Prostate gland (tissue), 2 donors: ENCODE measurements around the gene SLC25A46. TPM values are rescaled to one million over a fixed set of nuclear protein-coding genes. Genes with fewer than 3 reads are reported as not detected.

Experiments used
- DNase-seq: peaks from one replicate; pipeline ENCODE4 v3.0.0-alpha.2; 2019; ENCODE audit warnings: low spot score
- H3K27ac ChIP-seq, 2 donors: fragments of 200-600 bp; sonication (generic); 2 replicates each; pipeline ENCODE4 v1.5.1; 2017 to 2019
- H3K27me3 ChIP-seq: fragments of 200-600 bp; sonication (generic); replicated peaks from 2 replicates; pipeline ENCODE4 v1.5.1; 2019; ENCODE audit not compliant: insufficient read depth
- H3K36me3 ChIP-seq, 2 donors: fragments of 200-600 bp; sonication (generic); 1 replicate in 1 of 2; 2 replicates in 1 of 2; pipeline versions ENCODE4 v1.5.1 to v1.8.1; 2017 to 2019
- H3K4me1 ChIP-seq: fragments of 200-600 bp; sonication (generic); replicated peaks from 2 replicates; pipeline ENCODE4 v1.5.1; 2019
- H3K4me3 ChIP-seq, 2 donors: fragments of 200-600 bp; sonication (generic); 2 replicates each; pipeline ENCODE4 v1.5.1; 2017 to 2019
- H3K9me3 ChIP-seq: fragments of 200-600 bp; sonication (generic); 2 replicates; pipeline ENCODE4 v1.5.1; 2017
- POLR2A ChIP-seq: fragments of 450-650 bp; IDR thresholded peaks from one replicate; pipeline ENCODE4 v1.6.1; 2016; ENCODE audit warnings: antibody characterized with exemption, mild to moderate bottlenecking
- POLR2AphosphoS5 ChIP-seq: sonication (generic); formaldehyde crosslinking; IDR thresholded peaks from one replicate; pipeline ENCODE4 v1.6.1; 2017; ENCODE audit warnings: antibody characterized with exemption
- WGBS: methylation state at CpG from one replicate; pipeline ENCODE4 v1.1.5; 2018; 5-methylcytosine and 5-hydroxymethylcytosine counted together
- intact Hi-C: fragments of 100-400 bp; cut with DNase I; formaldehyde crosslinking; loops from one replicate; pipeline ENCODE4 v1.14.2; 2022
- total RNA-seq, 2 donors: library from RNA; depleted of rRNA; stranded (reverse); fragments of >200 nt; gene quantifications; one replicate each; pipeline ENCODE4 v1.1.0, GENCODE V29; 2016
- TF ChIP-seq, protein P1 (sequence below), 4 experiments: fragments of 200-600 bp in 2 of 4; fragments of 450-650 bp in 2 of 4; sonication (generic) in 2 of 4; IDR thresholded peaks; 1 replicate in 3 of 4; 2 replicates in 1 of 4; pipeline ENCODE4 v1.5.1; 2016 to 2019; ENCODE audit warnings: antibody characterized with exemption in 4 of 4, mild to moderate bottlenecking in 2 of 4, moderate library complexity in 2 of 4

The SLC25A46 gene
- total RNA-seq, 2 donors from 2014 or later, result 35.6 to 44.7 TPM

DNA sequence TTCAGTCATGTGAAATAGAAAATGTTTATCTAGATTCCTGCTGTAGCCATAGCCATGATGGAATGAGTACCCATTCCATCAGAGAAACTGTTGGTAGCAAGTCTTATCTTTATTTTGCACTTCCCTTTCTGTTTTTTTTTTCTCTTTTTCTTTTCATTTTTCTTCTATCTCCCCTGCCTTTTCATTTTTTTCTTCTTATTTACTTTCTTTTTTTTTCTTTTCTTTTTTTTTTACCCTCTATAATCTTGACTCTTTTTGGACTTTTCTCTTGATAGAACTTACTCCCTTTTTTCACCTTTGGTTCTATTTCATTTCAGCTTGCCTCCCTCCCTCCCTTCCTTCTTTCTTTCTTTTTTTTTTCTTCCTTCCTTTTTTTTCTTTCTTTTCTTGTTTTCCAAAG is 15.4 kb downstream of the SLC25A46 start:
- TF ChIP-seq POLR2AphosphoS5 (no peak), POLR2A (no peak)
- TF ChIP-seq, protein P1, sequence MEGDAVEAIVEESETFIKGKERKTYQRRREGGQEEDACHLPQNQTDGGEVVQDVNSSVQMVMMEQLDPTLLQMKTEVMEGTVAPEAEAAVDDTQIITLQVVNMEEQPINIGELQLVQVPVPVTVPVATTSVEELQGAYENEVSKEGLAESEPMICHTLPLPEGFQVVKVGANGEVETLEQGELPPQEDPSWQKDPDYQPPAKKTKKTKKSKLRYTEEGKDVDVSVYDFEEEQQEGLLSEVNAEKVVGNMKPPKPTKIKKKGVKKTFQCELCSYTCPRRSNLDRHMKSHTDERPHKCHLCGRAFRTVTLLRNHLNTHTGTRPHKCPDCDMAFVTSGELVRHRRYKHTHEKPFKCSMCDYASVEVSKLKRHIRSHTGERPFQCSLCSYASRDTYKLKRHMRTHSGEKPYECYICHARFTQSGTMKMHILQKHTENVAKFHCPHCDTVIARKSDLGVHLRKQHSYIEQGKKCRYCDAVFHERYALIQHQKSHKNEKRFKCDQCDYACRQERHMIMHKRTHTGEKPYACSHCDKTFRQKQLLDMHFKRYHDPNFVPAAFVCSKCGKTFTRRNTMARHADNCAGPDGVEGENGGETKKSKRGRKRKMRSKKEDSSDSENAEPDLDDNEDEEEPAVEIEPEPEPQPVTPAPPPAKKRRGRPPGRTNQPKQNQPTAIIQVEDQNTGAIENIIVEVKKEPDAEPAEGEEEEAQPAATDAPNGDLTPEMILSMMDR (IDR thresholded peaks at IDR 0.05), result no peak
- no peak overlapping the region for H3K4me3 ChIP-seq
- no peaks in the 10 kb centered on the region for H3K27me3 ChIP-seq
- intact Hi-C loops, result loop anchor here (10.0 kb wide), 1 partner anchor 321 kb away; the partner anchor contains the start of gene TSLP
- H3K36me3 ChIP-seq, result no peaks in the 10 kb centered on the region
- H3K9me3 ChIP-seq, result no peaks in the 10 kb centered on the region
- no peaks in the 10 kb centered on the region for H3K4me1 ChIP-seq
- no peak for DNase-seq
- H3K27ac ChIP-seq, result no peak overlapping the region

DNA sequence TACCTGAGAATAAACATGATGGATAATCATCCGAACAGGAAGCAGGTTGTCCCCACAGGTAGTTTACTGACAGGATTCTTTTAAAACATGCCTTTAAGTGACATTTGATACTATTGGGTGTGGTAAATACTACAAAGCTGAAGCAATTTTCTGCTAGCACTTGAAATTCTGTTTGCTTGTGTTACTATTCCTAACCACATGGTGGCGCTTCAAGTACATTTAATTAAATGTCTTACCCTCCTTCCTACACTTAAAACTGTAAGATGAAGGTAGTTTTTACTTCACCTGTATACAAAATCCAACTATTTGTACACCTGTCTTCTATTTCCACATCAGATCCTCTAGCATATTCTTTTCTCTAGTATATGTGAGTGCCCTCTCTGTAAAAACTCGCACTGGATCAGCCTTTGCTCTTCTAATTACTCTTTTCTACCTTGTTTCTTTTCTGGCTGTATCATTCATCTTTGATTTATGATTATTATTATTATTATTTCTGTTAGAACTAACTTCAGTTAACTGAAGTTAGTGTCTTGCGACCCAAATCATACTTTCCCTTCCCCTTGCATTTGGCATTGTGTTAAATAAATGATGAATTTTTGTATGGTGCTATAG is 18.4 kb downstream of the SLC25A46 start:
- no peak for DNase-seq
- WGBS, result 53% methylated on average over 4 of the region's 4 CpGs
- Histone ChIP-seq H3K27me3 (no peaks in the 10 kb centered on the region), H3K4me1 (no peaks in the 10 kb centered on the region), H3K36me3 (no peaks in the 10 kb centered on the region), H3K9me3 (no peaks in the 10 kb centered on the region), H3K27ac (no peak overlapping the region), H3K4me3 (no peak overlapping the region)
- TF ChIP-seq, protein P1 (IDR thresholded peaks at IDR 0.05), result peak in 3 of 4 experiments; percentile 57 to 62 (median 62)
- no peak for TF ChIP-seq POLR2A
- intact Hi-C loops, result loop anchor here (10.0 kb wide), 1 partner anchor 318 kb away; the partner anchor contains the start of gene TSLP

DNA sequence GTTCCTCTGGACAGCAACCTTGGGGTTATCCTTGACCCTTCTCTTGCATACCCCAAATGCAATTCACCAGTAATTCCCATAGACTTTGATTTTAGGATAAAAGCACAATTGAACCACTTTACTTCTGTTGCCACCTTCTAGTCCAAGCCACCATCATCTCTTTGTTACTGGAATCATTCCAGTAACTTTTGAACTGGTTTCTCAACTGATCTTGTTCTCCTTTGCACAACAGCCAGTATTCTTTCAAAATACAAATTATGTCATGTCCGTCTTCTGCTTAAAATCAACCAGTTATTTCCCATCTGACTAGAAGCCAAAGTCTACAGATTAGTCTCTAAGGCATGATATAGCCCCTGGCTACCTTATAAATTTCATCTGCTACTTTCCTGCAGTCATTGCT is 21.4 kb downstream of the SLC25A46 start:
- H3K4me3 ChIP-seq, result no peak overlapping the region
- intact Hi-C loops, result no loop called here
- no peaks in the 10 kb centered on the region for H3K27me3 ChIP-seq
- no peak overlapping the region for H3K27ac ChIP-seq
- TF ChIP-seq, protein P1 (IDR thresholded peaks at IDR 0.05), result no peak
- TF ChIP-seq POLR2AphosphoS5, result no peak
- WGBS, result 83% methylated on average over 1 of the region's 1 CpG
- no peaks in the 10 kb centered on the region for H3K36me3 ChIP-seq
- DNase-seq, result no peak
- no peaks in the 10 kb centered on the region for H3K4me1 ChIP-seq
- no peaks in the 10 kb centered on the region for H3K9me3 ChIP-seq

DNA sequence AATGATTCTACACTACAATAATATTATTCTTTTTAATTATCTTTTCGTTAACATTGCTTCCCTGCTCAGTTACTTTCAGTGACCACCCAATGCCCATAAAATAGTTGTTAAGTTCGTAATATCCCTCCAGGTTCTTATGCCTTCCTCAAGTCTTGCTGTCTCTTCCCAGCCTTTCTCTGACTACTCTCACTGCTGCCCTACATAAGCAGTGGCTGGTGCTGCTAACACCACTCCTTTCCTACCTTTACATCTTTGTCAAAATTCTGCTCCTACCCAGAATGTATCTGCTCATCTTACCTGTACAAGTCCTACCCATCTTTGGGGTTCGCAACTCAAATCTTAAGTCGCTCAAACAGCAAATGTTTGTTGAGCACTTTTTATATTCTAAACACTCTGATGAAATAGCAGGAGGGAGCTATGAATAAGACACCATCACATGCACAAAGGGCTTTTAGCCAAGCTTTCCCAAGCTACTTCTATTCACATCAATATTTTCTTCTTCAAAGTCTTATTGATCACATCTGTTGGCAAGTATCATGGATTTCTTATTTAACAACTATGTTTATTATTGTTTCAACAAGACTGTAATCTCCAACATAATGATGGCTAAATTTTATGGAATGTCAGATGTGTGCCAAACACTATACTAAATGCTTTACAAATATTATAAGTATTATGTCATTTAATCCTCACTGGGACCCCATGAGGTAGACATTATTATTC is 29.5 kb downstream of the SLC25A46 start:
- no peak overlapping the region for H3K27ac ChIP-seq
- 73% methylated on average over 4 of the region's 4 CpGs for WGBS
- H3K4me3 ChIP-seq, result no peak overlapping the region
- DNase-seq, result no peak
- intact Hi-C loops, result no loop called here
- TF ChIP-seq POLR2AphosphoS5 (no peak), POLR2A (no peak)
- TF ChIP-seq, protein P1 (IDR thresholded peaks at IDR 0.05), result no peak
- no peaks in the 10 kb centered on the region for H3K36me3 ChIP-seq
- H3K9me3 ChIP-seq, result no peaks in the 10 kb centered on the region
- H3K27me3 ChIP-seq, result no peaks in the 10 kb centered on the region
- H3K4me1 ChIP-seq, result no peaks in the 10 kb centered on the region
